Large intestine (tissue), 3 donors: Measurements from ENCODE around the gene SIK2. TPM values are rescaled to one million over a fixed set of nuclear protein-coding genes. Genes with fewer than 3 reads are reported as not detected.

ENCODE experiments used
- DNase-seq, 2 donors: peaks; one replicate each; pipeline versions ENCODE4 v3.0.0 to v3.0.0-alpha.2; 2013
- H3K27ac ChIP-seq: one replicate; pipeline ENCODE4 v1.5.1; 2013; ENCODE audit warnings: low read length
- H3K27me3 ChIP-seq: 2 replicates; pipeline ENCODE4 v1.6.1; 2013; ENCODE audit warnings: low read length; ENCODE audit not compliant: control insufficient read depth, insufficient read depth
- H3K36me3 ChIP-seq: 2 replicates; pipeline ENCODE4 v1.6.1; 2013; ENCODE audit warnings: low read length; ENCODE audit not compliant: control insufficient read depth, insufficient read depth
- H3K4me1 ChIP-seq: one replicate; pipeline ENCODE4 v1.6.1; 2013; ENCODE audit warnings: low read length; ENCODE audit not compliant: control insufficient read depth, insufficient read depth
- H3K4me3 ChIP-seq: one replicate; pipeline ENCODE4 v1.5.1; 2013; ENCODE audit warnings: low read length
- H3K9me3 ChIP-seq: one replicate; pipeline ENCODE4 v1.6.1; 2013; ENCODE audit warnings: mild to moderate bottlenecking, low read depth, low read length, moderate library complexity; ENCODE audit not compliant: control insufficient read depth
- WGBS: methylation state at CpG from one replicate; pipeline ENCODE4 v1.1.5; 2013; ENCODE audit warnings: low lambda C conversion rate; ENCODE audit not compliant: insufficient coverage; 5-methylcytosine and 5-hydroxymethylcytosine counted together
- polyA plus RNA-seq: library from polyadenylated mRNA; unstranded; fragments of 120-200 nt; gene quantifications from one replicate; pipeline ENCODE4 v1.2.1, GENCODE V29; 2013

SIK2 gene
- polyA plus RNA-seq, 1 donor = 21.6 TPM

- Histone ChIP-seq H3K36me3 (peaks cover 19% of the 10 kb centered on the region), H3K27me3 (no peaks in the 10 kb centered on the region), H3K9me3 (no peaks in the 10 kb centered on the region), H3K4me1 (peaks cover 42% of the 10 kb centered on the region), H3K4me3 (no peak overlapping the region), H3K27ac (peak overlapping the region; percentile 79)
- no CpG with 5 or more reads among the region's 6 CpGs for WGBS
- no peak for DNase-seq
Measured at GRCh38 chr11:111734954-111735261, 132.7 kb downstream of the SIK2 start.

GRCh38 chr11:111735262-111736116 is 133.2 kb downstream of the SIK2 start:
- Histone ChIP-seq H3K4me3 (peak overlapping the region; percentile 21), H3K27ac (peak overlapping the region; percentile 79), H3K27me3 (no peaks in the 10 kb centered on the region), H3K4me1 (peaks cover 42% of the 10 kb centered on the region), H3K9me3 (no peaks in the 10 kb centered on the region), H3K36me3 (peaks cover 23% of the 10 kb centered on the region)
- DNase-seq = peak; percentile 66 to 72
- no CpG with 5 or more reads among the region's 19 CpGs for WGBS

- H3K27ac ChIP-seq = peak overlapping the region; percentile 79
- H3K4me1 ChIP-seq = peaks cover 36% of the 10 kb centered on the region
- H3K9me3 ChIP-seq = no peaks in the 10 kb centered on the region
- peaks cover 30% of the 10 kb centered on the region for H3K36me3 ChIP-seq
- no peak overlapping the region for H3K4me3 ChIP-seq
- DNase-seq = no peak
- WGBS = no CpG with 5 or more reads among the region's 11 CpGs
- H3K27me3 ChIP-seq = no peaks in the 10 kb centered on the region
Measured at GRCh38 chr11:111736181-111736590, 133.9 kb downstream of the SIK2 start.

GRCh38 chr11:111736621-111737443 is 134.6 kb downstream of the SIK2 start:
- Histone ChIP-seq H3K36me3 (peaks cover 32% of the 10 kb centered on the region), H3K4me3 (no peak overlapping the region), H3K9me3 (no peaks in the 10 kb centered on the region), H3K27me3 (no peaks in the 10 kb centered on the region), H3K27ac (peak overlapping the region; percentile 79), H3K4me1 (peaks cover 32% of the 10 kb centered on the region)
- DNase-seq = no peak
- WGBS = no CpG with 5 or more reads among the region's 15 CpGs

GRCh38 chr11:111737444-111738210 is 135.4 kb downstream of the SIK2 start:
- Histone ChIP-seq H3K36me3 (peaks cover 34% of the 10 kb centered on the region), H3K9me3 (no peaks in the 10 kb centered on the region), H3K4me1 (peaks cover 32% of the 10 kb centered on the region), H3K27me3 (no peaks in the 10 kb centered on the region), H3K4me3 (no peak overlapping the region), H3K27ac (peak overlapping the region; percentile 23)
- no peak for DNase-seq
- WGBS = no CpG with 5 or more reads among the region's 14 CpGs

- H3K4me1 ChIP-seq = peaks cover 32% of the 10 kb centered on the region
- H3K4me3 ChIP-seq = no peak overlapping the region
- H3K36me3 ChIP-seq = peaks cover 49% of the 10 kb centered on the region
- no CpG with 5 or more reads among the region's 2 CpGs for WGBS
- no peaks in the 10 kb centered on the region for H3K27me3 ChIP-seq
- no peak overlapping the region for H3K27ac ChIP-seq
- no peaks in the 10 kb centered on the region for H3K9me3 ChIP-seq
- DNase-seq = no peak
Measured at GRCh38 chr11:111739299-111739698, 137.1 kb downstream of the SIK2 start.

- Histone ChIP-seq H3K27ac (no peak overlapping the region), H3K27me3 (no peaks in the 10 kb centered on the region), H3K36me3 (peaks cover 68% of the 10 kb centered on the region), H3K9me3 (no peaks in the 10 kb centered on the region), H3K4me3 (no peak overlapping the region), H3K4me1 (peaks cover 13% of the 10 kb centered on the region)
- 100% methylated on average over 2 of the region's 2 CpGs for WGBS
- no peak for DNase-seq
Measured at GRCh38 chr11:111741751-111742150, 139.5 kb downstream of the SIK2 start.

GRCh38 chr11:111743700-111744099 is 141.5 kb downstream of the SIK2 start:
- 100% methylated on average over 1 of the region's 2 CpGs for WGBS
- no peaks in the 10 kb centered on the region for H3K4me1 ChIP-seq
- peaks cover 70% of the 10 kb centered on the region for H3K36me3 ChIP-seq
- H3K4me3 ChIP-seq = no peak overlapping the region
- DNase-seq = no peak
- no peaks in the 10 kb centered on the region for H3K9me3 ChIP-seq
- no peaks in the 10 kb centered on the region for H3K27me3 ChIP-seq
- no peak overlapping the region for H3K27ac ChIP-seq

- no peaks in the 10 kb centered on the region for H3K9me3 ChIP-seq
- no peak overlapping the region for H3K27ac ChIP-seq
- no peak overlapping the region for H3K4me3 ChIP-seq
- H3K36me3 ChIP-seq = peaks cover 67% of the 10 kb centered on the region
- 100% methylated on average over 4 of the region's 6 CpGs for WGBS
- DNase-seq = no peak
- no peaks in the 10 kb centered on the region for H3K27me3 ChIP-seq
- no peaks in the 10 kb centered on the region for H3K4me1 ChIP-seq
Measured at GRCh38 chr11:111745719-111746504, 143.7 kb downstream of the SIK2 start.
